Thyroid gland (tissue), 4 donors: Measurements from ENCODE around the gene SGCA. TPM values are rescaled to one million over a fixed set of nuclear protein-coding genes. Genes with fewer than 3 reads are reported as not detected.

Source experiments
- DNase-seq, 2 donors: peaks; one replicate each; pipeline ENCODE4 v3.0.0-alpha.2; 2019
- H3K27ac ChIP-seq, 3 donors: fragments of 200-600 bp; sonication (generic); 1 replicate in 2 of 3; 2 replicates in 1 of 3; pipeline ENCODE4 v1.5.1; 2016 to 2019; ENCODE audit warnings: mild to moderate bottlenecking in 1 of 3, moderate library complexity in 1 of 3
- H3K27me3 ChIP-seq: fragments of 200-600 bp; sonication (generic); one replicate; pipeline ENCODE4 v1.5.1; 2019
- H3K36me3 ChIP-seq, 2 donors: fragments of 200-600 bp; sonication (generic); one replicate each; pipeline ENCODE4 v1.5.1; 2016 to 2019
- H3K4me1 ChIP-seq, 2 donors: fragments of 200-600 bp; sonication (generic); one replicate each; pipeline ENCODE4 v1.5.1; 2017 to 2019
- H3K4me3 ChIP-seq, 3 donors: fragments of 200-600 bp; sonication (generic); replicated peaks in 1 of 3; 1 replicate in 2 of 3; 2 replicates in 1 of 3; pipeline ENCODE4 v1.5.1; 2016; ENCODE audit warnings: mild to moderate bottlenecking in 1 of 3
- H3K9me3 ChIP-seq: fragments of 200-600 bp; sonication (generic); one replicate; pipeline ENCODE4 v1.5.1; 2017
- CTCF ChIP-seq, 6 experiments: fragments of 200-600 bp in 3 of 6; fragments of 450-650 bp in 3 of 6; sonication (generic) in 3 of 6; IDR thresholded peaks; one replicate each; pipeline ENCODE4 v1.5.1; 2016 to 2019; ENCODE audit warnings: antibody characterized with exemption in 6 of 6, mild to moderate bottlenecking in 2 of 6, inconsistent platforms in 1 of 6, moderate library complexity in 1 of 6
- POLR2A ChIP-seq, 2 donors: fragments of 450-650 bp; IDR thresholded peaks; one replicate each; pipeline ENCODE4 v1.6.1; 2017; ENCODE audit warnings: antibody characterized with exemption in 2 of 2, mild to moderate bottlenecking in 2 of 2, moderate library complexity in 1 of 2
- WGBS, 2 donors: methylation state at CpG; one replicate each; pipeline ENCODE4 v1.1.5; 2017; 5-methylcytosine and 5-hydroxymethylcytosine counted together
- intact Hi-C: fragments of 100-400 bp; cut with DNase I; formaldehyde crosslinking; loops from one replicate; pipeline ENCODE4 v1.15.1; 2023
- total RNA-seq, 4 donors: library from RNA; depleted of rRNA; stranded (reverse); fragments of >200 nt; gene quantifications; one replicate each; pipeline ENCODE4 v1.2.3, GENCODE V29; 2016

SGCA gene
- total RNA-seq, 4 donors from 2014 or later, result 2.0 TPM; not detected in 3

- peak overlapping the region; percentile 31 to 65 (median 63) for H3K27ac ChIP-seq
- no peak for DNase-seq
- intact Hi-C loops, result no loop called here
- no peak overlapping the region for H3K4me3 ChIP-seq
- H3K36me3 ChIP-seq, result no peaks in the 10 kb centered on the region
- TF ChIP-seq CTCF (IDR thresholded peaks at IDR 0.05) (no peak), POLR2A (IDR thresholded peaks at IDR 0.05) (no peak)
- H3K9me3 ChIP-seq, result no peaks in the 10 kb centered on the region
- no peaks in the 10 kb centered on the region for H3K27me3 ChIP-seq
- peaks cover 0 to 22% of the 10 kb centered on the region in 2 donors for H3K4me1 ChIP-seq
- WGBS, 2 donors, result 36 to 39% methylated on average over 19 to 20 of the region's 26 CpGs
Observed at GRCh38 chr17:50210240-50211225, 44.7 kb downstream of the SGCA start.

GRCh38 chr17:50211249-50212120, 45.7 kb downstream of the SGCA start:
- H3K27me3 ChIP-seq, result no peaks in the 10 kb centered on the region
- no peak for DNase-seq
- no peaks in the 10 kb centered on the region for H3K36me3 ChIP-seq
- intact Hi-C loops, result no loop called here
- H3K9me3 ChIP-seq, result no peaks in the 10 kb centered on the region
- no peak for TF ChIP-seq POLR2A (IDR thresholded peaks at IDR 0.05)
- H3K4me1 ChIP-seq, result peaks cover 0 to 22% of the 10 kb centered on the region in 2 donors
- peak overlapping the region in 2 of 3 donors; percentile 45 to 65 for H3K27ac ChIP-seq
- WGBS, 2 donors, result 56 to 69% methylated on average over 8 to 9 of the region's 9 CpGs
- no peak overlapping the region for H3K4me3 ChIP-seq

- H3K27me3 ChIP-seq, result no peaks in the 10 kb centered on the region
- H3K9me3 ChIP-seq, result no peaks in the 10 kb centered on the region
- 75 to 80% methylated on average over 15 of the region's 15 CpGs for WGBS, 2 donors
- H3K27ac ChIP-seq, result no peak overlapping the region
- peaks cover 0 to 17% of the 10 kb centered on the region in 2 donors for H3K4me1 ChIP-seq
- H3K36me3 ChIP-seq, result no peaks in the 10 kb centered on the region
- TF ChIP-seq CTCF (IDR thresholded peaks at IDR 0.05) (no peak), POLR2A (IDR thresholded peaks at IDR 0.05) (no peak)
- DNase-seq, result no peak
- no peak overlapping the region for H3K4me3 ChIP-seq
- intact Hi-C loops, result no loop called here
Observed at GRCh38 chr17:50212121-50212843, 46.5 kb downstream of the SGCA start.

GRCh38 chr17:50213026-50214022, 47.5 kb downstream of the SGCA start:
- WGBS, 2 donors, result 70 to 80% methylated on average over 9 of the region's 9 CpGs
- H3K27me3 ChIP-seq, result no peaks in the 10 kb centered on the region
- no peak overlapping the region for H3K4me3 ChIP-seq
- TF ChIP-seq POLR2A (IDR thresholded peaks at IDR 0.05) (no peak), CTCF (IDR thresholded peaks at IDR 0.05) (no peak)
- peaks cover 0 to 17% of the 10 kb centered on the region in 2 donors for H3K4me1 ChIP-seq
- intact Hi-C loops, result no loop called here
- no peaks in the 10 kb centered on the region for H3K9me3 ChIP-seq
- no peak overlapping the region for H3K27ac ChIP-seq
- DNase-seq, result no peak
- H3K36me3 ChIP-seq, result no peaks in the 10 kb centered on the region
